Natural killer cell treated with Interleukin-12 subunit alpha and Interleukin-12 subunit beta and Interleukin-15 and Interleukin-18, amount 100 ng/mL, for 72 hours (primary cell): Measurements from ENCODE around the gene UNC45A. TPM values are rescaled to one million over a fixed set of nuclear protein-coding genes. Genes with fewer than 3 reads are reported as not detected.

Source experiments
- ATAC-seq, 2 donors: fragments of 150-1000 bp; cut with Tn5 transposase in 1 of 2; sonication (Bioruptor Pico), chemical (Tn5 transposase) in 1 of 2; 2 replicates each; pipeline ENCODE4 v1.10.0; 2021
- DNase-seq: peaks from one replicate; pipeline ENCODE4 v3.0.0; 2022; ENCODE audit warnings: low spot score
- H3K27ac Mint-ChIP-seq, 2 donors: 1 replicate in 1 of 2; 2 replicates in 1 of 2; pipeline ENCODE4 v1.8.0; 2022; ENCODE audit warnings: mixed read lengths in 2 of 2, mild to moderate bottlenecking in 1 of 2, moderate library complexity in 1 of 2
- H3K27me3 Mint-ChIP-seq, 2 donors: 1 replicate in 1 of 2; 2 replicates in 1 of 2; pipeline ENCODE4 v1.8.0; 2022; ENCODE audit warnings: mixed read lengths in 2 of 2
- H3K36me3 Mint-ChIP-seq: one replicate; pipeline ENCODE4 v1.8.0; 2022; ENCODE audit warnings: mixed read lengths
- H3K4me1 Mint-ChIP-seq, 2 donors: 1 replicate in 1 of 2; 2 replicates in 1 of 2; pipeline ENCODE4 v1.8.0; 2022; ENCODE audit warnings: low read depth in 2 of 2, mixed read lengths in 2 of 2, mild to moderate bottlenecking in 1 of 2
- H3K4me3 Mint-ChIP-seq: one replicate; pipeline ENCODE4 v1.8.0; 2022; ENCODE audit warnings: mixed read lengths
- H3K9me3 Mint-ChIP-seq: 2 replicates; pipeline ENCODE4 v1.8.0; 2022; ENCODE audit warnings: mixed read lengths
- total RNA-seq, 2 donors: library from RNA; stranded (reverse); gene quantifications; one replicate each; pipeline ENCODE4 v1.2.3, GENCODE V29; 2022

The UNC45A gene
- total RNA-seq, 2 donors from 2014 or later = 81.9 to 95.3 TPM

DNA sequence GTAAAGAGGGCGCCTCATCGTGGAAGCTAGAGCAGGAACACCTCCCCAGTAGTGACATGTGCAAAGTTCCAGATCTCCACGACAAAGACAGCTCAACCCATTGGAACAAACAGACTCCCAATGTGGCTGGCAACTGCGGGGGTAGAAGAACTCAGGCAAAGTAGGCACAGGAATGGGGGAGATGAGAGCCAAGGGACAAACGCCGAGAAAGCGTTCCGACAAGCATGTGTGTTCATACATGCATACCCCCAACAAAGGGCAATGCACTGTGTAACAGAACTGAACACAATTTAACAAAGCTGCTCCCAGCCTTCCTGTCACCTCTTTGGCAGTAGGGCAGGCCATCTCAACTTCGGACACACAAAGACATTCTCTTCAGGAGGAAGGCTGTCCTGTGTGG, 31.2 kb downstream of the UNC45A start:
- Mint-ChIP-seq H3K36me3 (no peaks in the 10 kb centered on the region), H3K9me3 (no peaks in the 10 kb centered on the region), H3K27ac (no peak overlapping the region), H3K4me3 (no peak overlapping the region), H3K4me1 (peaks cover 0 to 2% of the 10 kb centered on the region in 2 donors), H3K27me3 (no peaks in the 10 kb centered on the region)
- ATAC-seq = no peak
- no peak for DNase-seq

DNA sequence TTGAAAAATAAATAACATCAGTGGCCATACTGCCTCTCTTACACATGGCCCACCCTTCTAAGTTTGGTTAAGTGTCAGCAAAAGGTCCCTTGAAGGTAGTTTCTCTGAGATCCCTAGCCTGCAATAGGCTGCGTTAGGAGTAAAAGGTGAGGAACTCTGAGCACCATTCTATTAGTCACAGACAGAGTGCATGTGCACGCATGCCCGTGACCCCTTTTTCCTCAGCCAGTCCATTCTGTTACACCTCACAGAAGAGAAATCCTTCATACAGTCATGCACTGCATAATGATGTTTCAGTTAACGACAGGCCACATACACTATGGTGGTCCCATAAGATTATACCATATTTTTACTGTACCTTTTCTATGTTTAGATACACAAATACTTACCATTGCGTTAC, 32.1 kb downstream of the UNC45A start:
- Mint-ChIP-seq H3K9me3 (no peaks in the 10 kb centered on the region), H3K4me3 (no peak overlapping the region), H3K27ac (no peak overlapping the region), H3K4me1 (no peaks in the 10 kb centered on the region), H3K27me3 (no peaks in the 10 kb centered on the region), H3K36me3 (no peaks in the 10 kb centered on the region)
- ATAC-seq (no peak), DNase-seq (no peak)

DNA sequence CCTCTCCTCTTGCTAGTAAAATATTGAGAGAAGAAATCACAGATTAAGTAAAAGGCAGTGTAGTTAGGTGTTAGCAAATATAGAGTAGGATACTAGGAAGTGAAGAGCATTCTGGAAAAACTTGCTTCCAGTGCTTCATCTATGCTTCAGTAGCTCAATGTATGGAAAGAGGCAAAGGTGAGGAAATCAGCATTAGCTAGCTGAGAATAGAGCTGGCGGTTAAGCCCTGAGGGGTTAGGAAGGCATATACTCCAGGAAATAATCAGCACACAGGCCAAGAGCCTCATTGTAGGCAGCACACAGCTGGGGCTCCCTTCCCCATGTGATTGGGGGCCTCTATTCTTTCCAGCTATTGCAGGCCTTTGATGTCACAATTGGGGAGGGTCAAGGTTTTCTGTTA, 33.3 kb downstream of the UNC45A start:
- ATAC-seq (no peak), DNase-seq (no peak)
- H3K27ac Mint-ChIP-seq = no peak overlapping the region
- H3K9me3 Mint-ChIP-seq = no peaks in the 10 kb centered on the region
- H3K4me3 Mint-ChIP-seq = no peak overlapping the region
- no peaks in the 10 kb centered on the region for H3K4me1 Mint-ChIP-seq
- H3K36me3 Mint-ChIP-seq = no peaks in the 10 kb centered on the region
- no peaks in the 10 kb centered on the region for H3K27me3 Mint-ChIP-seq

DNA sequence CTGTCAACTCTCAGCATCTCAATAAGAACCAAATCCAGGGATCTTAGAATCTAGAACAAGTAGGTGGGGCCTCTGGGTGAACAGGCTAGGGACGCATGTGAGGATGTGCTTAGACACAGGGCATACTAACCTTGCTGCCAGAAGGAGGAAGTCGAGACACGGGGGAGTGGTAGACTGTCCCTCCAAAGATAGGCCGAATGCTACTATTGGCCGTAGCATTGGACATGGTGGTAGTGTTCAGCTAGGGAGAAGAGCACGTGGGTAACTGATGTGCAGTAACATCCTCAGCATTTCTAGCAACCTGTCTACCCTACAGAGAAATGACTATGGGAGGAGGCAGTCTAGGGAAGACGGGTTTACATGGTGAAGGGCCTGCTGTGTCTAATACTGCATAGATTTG, 35.2 kb downstream of the UNC45A start:
- Mint-ChIP-seq H3K9me3 (no peaks in the 10 kb centered on the region), H3K4me3 (no peak overlapping the region), H3K4me1 (no peaks in the 10 kb centered on the region), H3K36me3 (peaks cover 14% of the 10 kb centered on the region), H3K27me3 (no peaks in the 10 kb centered on the region), H3K27ac (no peak overlapping the region)
- ATAC-seq (no peak), DNase-seq (no peak)

DNA sequence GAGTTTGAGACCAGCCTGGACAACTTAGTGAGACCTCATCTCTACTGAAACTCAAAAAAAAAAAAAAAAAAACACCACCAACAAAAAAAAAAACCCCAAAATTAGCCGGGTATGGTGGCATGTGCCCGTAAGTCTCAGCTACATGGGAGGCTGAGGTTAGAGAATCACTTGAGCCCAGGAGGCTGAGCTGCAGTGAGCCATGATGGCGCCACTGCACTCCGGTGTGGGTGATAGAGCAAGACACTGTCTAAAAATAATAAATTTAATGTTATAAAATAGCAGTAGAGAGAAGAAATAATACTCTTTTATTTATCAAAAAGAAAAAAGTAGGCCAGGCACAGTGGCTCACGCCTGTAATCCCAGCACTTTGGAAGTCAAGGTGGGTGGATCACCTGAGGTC, 37.0 kb downstream of the UNC45A start:
- no peaks in the 10 kb centered on the region for H3K4me1 Mint-ChIP-seq
- no peak overlapping the region for H3K4me3 Mint-ChIP-seq
- H3K27ac Mint-ChIP-seq = no peak overlapping the region
- H3K36me3 Mint-ChIP-seq = peaks cover 14% of the 10 kb centered on the region
- no peaks in the 10 kb centered on the region for H3K9me3 Mint-ChIP-seq
- H3K27me3 Mint-ChIP-seq = no peaks in the 10 kb centered on the region
- ATAC-seq (no peak), DNase-seq (no peak)

DNA sequence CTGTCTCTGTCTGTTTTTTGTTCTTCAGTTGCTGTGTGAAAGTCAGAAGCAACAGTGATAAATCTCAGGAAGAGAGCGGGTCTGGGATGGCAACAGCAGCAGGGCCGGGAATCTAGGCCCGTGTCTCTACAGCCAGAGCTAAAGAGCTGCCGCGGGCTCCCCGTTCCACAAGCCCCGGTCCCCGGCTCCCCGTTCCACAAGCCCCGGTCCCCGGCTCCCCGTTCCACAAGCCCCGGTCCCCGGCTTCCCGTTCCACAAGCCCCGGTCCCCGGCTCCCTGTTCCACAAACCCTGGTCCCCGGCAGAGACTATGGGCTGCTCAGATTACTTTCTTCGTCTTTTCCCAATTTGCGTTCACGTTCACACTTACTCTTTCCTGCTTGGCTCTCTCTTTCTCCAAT, 39.1 kb downstream of the UNC45A start:
- Mint-ChIP-seq H3K36me3 (peaks cover 19% of the 10 kb centered on the region), H3K27me3 (no peaks in the 10 kb centered on the region), H3K4me3 (no peak overlapping the region), H3K27ac (no peak overlapping the region), H3K9me3 (no peaks in the 10 kb centered on the region), H3K4me1 (peaks cover 0 to under 1% of the 10 kb centered on the region in 2 donors)
- no peak for DNase-seq
- ATAC-seq = no peak

DNA sequence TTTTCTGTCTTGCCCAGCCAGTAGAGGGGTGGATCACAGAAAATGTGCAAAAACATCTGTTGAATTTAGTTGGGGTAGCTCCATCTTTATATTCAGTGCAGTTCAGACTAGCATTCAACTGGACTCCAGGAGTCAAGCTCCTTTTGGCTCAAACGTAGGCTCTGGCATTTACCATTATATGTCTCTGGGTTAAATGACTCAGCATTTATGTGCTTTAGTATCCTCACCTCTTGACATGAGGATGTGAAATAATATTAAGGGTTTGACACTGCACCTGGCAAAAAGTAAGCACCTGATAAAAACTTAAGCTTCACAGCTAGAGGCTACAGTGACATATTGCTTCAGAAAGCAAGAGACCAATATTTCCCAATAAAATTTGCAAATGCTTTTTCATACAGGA, 44.5 kb downstream of the UNC45A start:
- H3K27ac Mint-ChIP-seq = peak overlapping the region in 1 of 2 donors; percentile 45

DNA sequence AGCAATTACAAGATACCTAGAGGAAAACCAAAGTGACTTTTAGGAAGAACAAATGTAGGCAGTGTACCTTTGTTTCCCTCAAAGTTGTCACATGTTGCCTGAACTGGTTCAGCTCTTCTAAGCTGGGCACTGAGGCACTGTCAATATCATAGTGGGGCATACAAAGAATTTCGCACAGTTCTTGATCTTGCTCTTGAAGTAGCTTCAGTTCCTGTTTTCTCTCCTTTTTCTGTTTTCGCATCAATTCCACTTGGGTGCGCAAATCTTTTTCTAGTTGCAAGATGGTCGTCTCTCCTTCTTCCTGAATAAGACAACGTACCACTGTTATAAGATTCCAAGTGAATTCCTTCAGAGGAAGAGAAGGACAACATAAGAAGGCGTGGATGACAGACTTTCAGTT, 46.6 kb downstream of the UNC45A start:
- peak overlapping the region; percentile 67 for H3K4me3 Mint-ChIP-seq
- no peaks in the 10 kb centered on the region for H3K9me3 Mint-ChIP-seq
- DNase-seq (no peak), ATAC-seq (no peak)
- H3K4me1 Mint-ChIP-seq = peaks cover 23 to 32% of the 10 kb centered on the region in 2 donors
- peak overlapping the region; percentile 59 to 89 for H3K27ac Mint-ChIP-seq
- H3K36me3 Mint-ChIP-seq = peaks cover 31% of the 10 kb centered on the region
- H3K27me3 Mint-ChIP-seq = no peaks in the 10 kb centered on the region

More for the DNA sequence above, 44.5 kb downstream of the UNC45A start:
- no peak overlapping the region for H3K4me3 Mint-ChIP-seq
- H3K9me3 Mint-ChIP-seq = no peaks in the 10 kb centered on the region
- no peak for ATAC-seq
- peaks cover 23 to 32% of the 10 kb centered on the region in 2 donors for H3K4me1 Mint-ChIP-seq
- H3K36me3 Mint-ChIP-seq = peaks cover 34% of the 10 kb centered on the region
- H3K27me3 Mint-ChIP-seq = no peaks in the 10 kb centered on the region
- no peak for DNase-seq

DNA sequence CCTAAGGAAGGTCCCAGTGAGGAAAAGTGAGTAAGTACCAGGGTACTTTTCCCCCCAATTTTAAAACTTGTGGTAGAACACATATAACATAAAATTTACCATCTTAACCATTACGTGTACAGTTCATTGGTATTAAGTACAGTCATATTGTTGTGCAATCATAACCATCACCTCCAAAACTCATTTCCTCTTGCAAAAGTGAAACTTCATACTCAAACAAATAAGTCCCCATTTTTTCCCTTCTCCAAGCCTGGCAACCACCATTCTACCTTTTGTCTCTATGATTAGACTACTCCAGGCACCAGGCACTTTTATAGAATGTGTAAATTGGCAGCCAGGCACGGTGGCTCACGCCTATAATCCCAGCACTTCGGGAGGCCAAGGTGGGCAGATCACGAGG, 47.0 kb downstream of the UNC45A start:
- Mint-ChIP-seq H3K27ac (peak overlapping the region; percentile 59 to 89), H3K9me3 (no peaks in the 10 kb centered on the region), H3K36me3 (peaks cover 31% of the 10 kb centered on the region), H3K4me1 (peaks cover 23 to 32% of the 10 kb centered on the region in 2 donors), H3K4me3 (peak overlapping the region; percentile 67), H3K27me3 (no peaks in the 10 kb centered on the region)
- ATAC-seq = peak; percentile 86 to 89
- peak; percentile 69 for DNase-seq

DNA sequence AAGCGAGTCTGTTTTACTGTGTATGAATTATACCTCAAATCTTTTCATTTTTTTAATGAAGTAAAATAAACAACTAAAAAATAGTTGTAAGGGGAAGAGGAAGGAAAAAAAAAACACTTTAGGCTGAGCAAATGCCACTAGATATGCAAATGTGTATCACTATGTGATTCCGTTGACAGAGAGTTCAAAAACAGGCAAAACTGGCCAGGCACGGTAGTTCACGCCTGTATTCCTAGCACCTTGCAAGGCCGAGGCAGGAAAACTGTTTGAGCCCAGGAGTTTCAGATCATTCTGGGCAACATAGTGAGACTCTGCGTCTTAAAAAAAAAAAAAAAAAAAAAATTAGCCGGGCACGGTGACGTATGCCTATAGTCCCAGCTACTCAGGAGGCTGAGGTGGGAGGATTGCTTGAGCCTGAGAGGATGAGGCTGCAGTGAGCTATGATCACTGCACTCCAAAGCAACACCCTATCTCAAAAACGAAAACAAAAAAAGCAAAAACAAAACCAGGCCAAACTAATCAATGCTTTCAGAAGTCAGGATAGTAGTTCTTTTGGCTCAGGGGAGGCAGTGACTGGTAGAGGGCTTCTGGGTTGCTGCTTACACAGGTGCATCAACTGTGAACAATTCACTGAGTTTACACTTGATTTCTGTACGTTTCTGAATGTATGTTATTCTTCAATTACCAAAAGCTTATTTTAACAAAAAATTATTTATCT, 51.9 kb downstream of the UNC45A start:
- no peaks in the 10 kb centered on the region for H3K9me3 Mint-ChIP-seq
- DNase-seq = no peak
- no peak overlapping the region for H3K27ac Mint-ChIP-seq

GRCh38 chr15:90987561-90988141, 52.6 kb downstream of the UNC45A start:
- ATAC-seq (no peak), DNase-seq (no peak)
- Mint-ChIP-seq H3K27ac (peak overlapping the region in 1 of 2 donors; percentile 78), H3K4me1 (peaks cover 30 to 41% of the 10 kb centered on the region in 2 donors), H3K36me3 (peaks cover 18% of the 10 kb centered on the region), H3K27me3 (no peaks in the 10 kb centered on the region), H3K9me3 (no peaks in the 10 kb centered on the region), H3K4me3 (no peak overlapping the region)

More for the DNA sequence above, 51.9 kb downstream of the UNC45A start:
- H3K4me1 Mint-ChIP-seq = peaks cover 31 to 41% of the 10 kb centered on the region in 2 donors
- no peak overlapping the region for H3K4me3 Mint-ChIP-seq
- H3K36me3 Mint-ChIP-seq = peaks cover 19% of the 10 kb centered on the region
- ATAC-seq = no peak
- H3K27me3 Mint-ChIP-seq = no peaks in the 10 kb centered on the region

DNA sequence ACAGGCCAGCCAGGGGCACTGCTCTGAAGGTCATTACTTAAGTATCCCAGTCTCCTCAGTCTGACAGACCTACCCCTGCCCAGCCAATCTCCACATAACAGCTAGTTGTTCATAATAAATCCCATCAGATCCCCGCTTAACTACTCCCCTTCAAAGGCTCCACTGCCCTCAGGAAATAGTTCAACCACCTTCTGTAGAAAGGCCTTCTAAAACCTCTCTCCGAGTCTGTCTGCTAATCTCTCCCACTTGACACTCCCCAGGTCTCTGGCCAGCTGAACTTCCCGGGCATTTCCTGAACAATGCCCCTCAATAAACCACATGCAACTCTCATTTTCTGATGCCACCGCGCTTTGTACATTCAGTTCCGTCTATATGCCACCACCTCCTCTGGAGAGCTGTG, 53.2 kb downstream of the UNC45A start:
- Mint-ChIP-seq H3K4me1 (peaks cover 26 to 36% of the 10 kb centered on the region in 2 donors), H3K36me3 (peaks cover 12% of the 10 kb centered on the region), H3K27ac (peak overlapping the region; percentile 26 to 78), H3K4me3 (peak overlapping the region; percentile 72), H3K9me3 (no peaks in the 10 kb centered on the region), H3K27me3 (no peaks in the 10 kb centered on the region)
- peak in 1 of 2 donors; percentile 43 for ATAC-seq
- DNase-seq = no peak

DNA sequence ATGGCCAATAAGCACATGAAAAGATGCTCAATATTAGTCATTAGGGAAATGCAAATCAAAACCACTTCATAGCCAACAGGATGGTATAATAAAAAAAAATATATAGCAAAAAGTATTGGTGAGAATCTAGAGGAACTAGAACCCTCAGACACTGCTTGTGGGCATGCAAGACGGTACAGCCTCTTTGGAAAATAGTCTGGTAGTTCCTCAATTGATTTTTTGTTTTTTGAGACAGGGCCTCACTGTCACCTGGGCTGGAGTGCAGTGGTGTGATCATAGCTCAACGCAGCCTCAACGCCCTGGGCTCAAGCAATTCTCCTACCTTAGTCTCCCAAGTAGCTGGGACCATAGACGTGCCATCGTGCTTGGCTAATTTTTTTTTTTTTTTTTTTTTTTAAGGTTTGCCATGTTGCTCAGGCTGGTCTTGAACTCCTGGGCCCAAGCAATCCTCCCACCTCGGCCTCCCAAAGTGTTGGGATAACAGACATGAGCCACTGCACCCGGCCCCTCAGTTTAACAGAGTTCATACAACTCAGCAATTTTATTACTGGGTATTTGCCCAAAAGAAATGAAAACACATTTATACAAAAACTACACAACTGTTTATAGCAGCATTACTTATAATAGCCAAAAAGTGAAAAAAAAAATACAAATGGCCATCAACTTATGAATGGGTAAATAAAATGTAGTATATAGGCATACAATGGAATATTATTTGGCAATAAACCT, 54.1 kb downstream of the UNC45A start:
- DNase-seq (no peak), ATAC-seq (no peak)
- H3K27ac Mint-ChIP-seq = peak overlapping the region; percentile 26 to 78
- H3K4me1 Mint-ChIP-seq = peaks cover 20 to 29% of the 10 kb centered on the region in 2 donors
- H3K27me3 Mint-ChIP-seq = no peaks in the 10 kb centered on the region
- peaks cover 5% of the 10 kb centered on the region for H3K36me3 Mint-ChIP-seq
- H3K4me3 Mint-ChIP-seq = peak overlapping the region; percentile 72
- H3K9me3 Mint-ChIP-seq = no peaks in the 10 kb centered on the region

- Mint-ChIP-seq H3K36me3 (peaks cover 5% of the 10 kb centered on the region), H3K27ac (no peak overlapping the region), H3K27me3 (no peaks in the 10 kb centered on the region), H3K4me1 (peaks cover 22 to 33% of the 10 kb centered on the region in 2 donors), H3K4me3 (no peak overlapping the region), H3K9me3 (no peaks in the 10 kb centered on the region)
- DNase-seq (no peak), ATAC-seq (no peak)
These were observed 55.4 kb downstream of the UNC45A start for GRCh38 chr15:90990446-90990845.
